ENCODE data around the gene SNX24.

- no peak for TF ChIP-seq MAX (IDR thresholded peaks at IDR 0.05)
- TF ChIP-seq POLR2AphosphoS5 (IDR thresholded peaks at IDR 0.05; ENCODE audit: low read depth, low read length): no peak
- no peak for TF ChIP-seq ELF1 (IDR thresholded peaks at IDR 0.05; ENCODE audit: borderline replicate concordance, low read depth)
- TF ChIP-seq POLR2A (IDR thresholded peaks at IDR 0.05; ENCODE audit: borderline replicate concordance, extremely low read depth, insufficient read depth, insufficient read length): no peak
- no peak for TF ChIP-seq EZH2 (IDR thresholded peaks at IDR 0.05)
- no peak for TF ChIP-seq CTCF (IDR thresholded peaks at IDR 0.05 in 2 of 3, conservative IDR thresholded peaks at IDR 0.05 in 1 of 3; ENCODE audit: borderline replicate concordance in 1 of 3, insufficient read depth in 1 of 3, low read depth in 2 of 3, low read length in 2 of 3)
- TF ChIP-seq REST (IDR thresholded peaks at IDR 0.05; ENCODE audit: low read depth): no peak
- no peak for TF ChIP-seq SRF (IDR thresholded peaks at IDR 0.05; ENCODE audit: low read depth)
- no peak for TF ChIP-seq ZBTB33 (IDR thresholded peaks at IDR 0.05; ENCODE audit: extremely low read depth, insufficient replicate concordance, low read length)
- no peak for TF ChIP-seq ATF3 (IDR thresholded peaks at IDR 0.05)
- TF ChIP-seq EZH2phosphoT487 (IDR thresholded peaks at IDR 0.05; ENCODE audit: borderline replicate concordance): no peak
- no peak for TF ChIP-seq TCF7L2 (IDR thresholded peaks at IDR 0.05; ENCODE audit: borderline replicate concordance, extremely low read depth, insufficient read depth, insufficient read length)
- TF ChIP-seq CEBPB (IDR thresholded peaks at IDR 0.05; ENCODE audit: low read depth): no peak
- TF ChIP-seq ZNF274 (IDR thresholded peaks at IDR 0.05; ENCODE audit: low read depth, low read length): no peak
These were observed 19.0 kb downstream of the SNX24 start for GRCh38 chr5:122864400-122864799.
